ENCODE data around the gene ANAPC2. TPM values are rescaled to one million over a fixed set of nuclear protein-coding genes. Genes with fewer than 3 reads are reported as not detected.

The ANAPC2 gene
- total and polyA plus RNA-seq, 8 donors, result 42.1 to 58.8 (median 44.4) TPM

GRCh38 chr9:137179761-137180160, 8.6 kb downstream of the ANAPC2 start:
- Histone ChIP-seq H3K4me1 (peaks cover 0 to 6% of the 10 kb centered on the region in 2 donors), H3K27me3 (peaks cover 0 to 13% of the 10 kb centered on the region in 2 donors), H3K4me3 (no peak overlapping the region), H3K36me3 (peaks cover 0 to 76% of the 10 kb centered on the region in 2 donors), H3K27ac (no peak overlapping the region), H3K9me3 (no peaks in the 10 kb centered on the region)
- ATAC-seq (no peak), DNase-seq (no peak)
- intact Hi-C loops (cut with DNase I), result no loop called here
- TF ChIP-seq CTCF (IDR thresholded peaks at IDR 0.05), result no peak

- no peak for ATAC-seq
- Histone ChIP-seq H3K4me3 (no peak overlapping the region), H3K36me3 (peaks cover 0 to 74% of the 10 kb centered on the region in 2 donors), H3K27me3 (peaks cover 0 to 20% of the 10 kb centered on the region in 2 donors), H3K9me3 (no peaks in the 10 kb centered on the region), H3K27ac (no peak overlapping the region), H3K4me1 (peaks cover 0 to 6% of the 10 kb centered on the region in 2 donors)
- intact Hi-C loops (cut with DNase I), result no loop called here
- DNase-seq, result no peak
- TF ChIP-seq CTCF (IDR thresholded peaks at IDR 0.05), result no peak
Measured at GRCh38 chr9:137178939-137179630, 9.3 kb downstream of the ANAPC2 start.

GRCh38 chr9:137178201-137178938, 10.0 kb downstream of the ANAPC2 start:
- ATAC-seq (no peak), DNase-seq (no peak)
- H3K4me3 ChIP-seq, result no peak overlapping the region
- no peak for TF ChIP-seq CTCF (IDR thresholded peaks at IDR 0.05)
- H3K27me3 ChIP-seq, result peaks cover 0 to 27% of the 10 kb centered on the region in 2 donors
- no peaks in the 10 kb centered on the region for H3K9me3 ChIP-seq
- intact Hi-C loops (cut with DNase I), result no loop called here
- H3K36me3 ChIP-seq, result peaks cover 0 to 67% of the 10 kb centered on the region in 2 donors
- no peak overlapping the region for H3K27ac ChIP-seq
- peaks cover 0 to 6% of the 10 kb centered on the region in 2 donors for H3K4me1 ChIP-seq

GRCh38 chr9:137176302-137177182, 11.8 kb downstream of the ANAPC2 start:
- intact Hi-C loops (cut with DNase I), result no loop called here
- Histone ChIP-seq H3K36me3 (peaks cover 0 to 49% of the 10 kb centered on the region in 2 donors), H3K9me3 (no peaks in the 10 kb centered on the region), H3K27ac (no peak overlapping the region), H3K4me3 (no peak overlapping the region), H3K27me3 (peaks cover 0 to 45% of the 10 kb centered on the region in 2 donors), H3K4me1 (peaks cover 0 to 6% of the 10 kb centered on the region in 2 donors)
- DNase-seq, result no peak
- peak; percentile 19 to 27 for TF ChIP-seq CTCF (IDR thresholded peaks at IDR 0.05)
- ATAC-seq, result peak; percentile 55

Measured in left lung (tissue), 10 donors.